SU-DHL-6 (cell line): ENCODE data around the gene ANKRD13B.

Experiments used
- H2AFZ ChIP-seq: fragments of 200-600 bp; sonication (generic); 2 replicates; pipeline ENCODE4 v1.6.1; 2014; ENCODE audit warnings: low read depth, mild to moderate bottlenecking, moderate library complexity, mixed read lengths, antibody characterized with exemption, low read length; ENCODE audit not compliant: severe bottlenecking
- H3F3A ChIP-seq: fragments of 200-600 bp; shearing (Covaris generic); 2 replicates; pipeline ENCODE4 v1.6.0; 2016; ENCODE audit warnings: antibody characterized with exemption, mild to moderate bottlenecking; ENCODE audit not compliant: insufficient read depth
- H3K27ac ChIP-seq: fragments of 200-600 bp; sonication (generic); 2 replicates; pipeline ENCODE4 v1.5.1; 2016; ENCODE audit warnings: low read depth, mild to moderate bottlenecking, low read length, moderate library complexity, mixed read lengths
- H3K27me3 ChIP-seq: fragments of 200-600 bp; sonication (generic), shearing (Covaris generic); 2 replicates; pipeline ENCODE4 v1.6.0; 2014; ENCODE audit warnings: mild to moderate bottlenecking, low read length
- H3K36me3 ChIP-seq: fragments of 200-600 bp; sonication (generic); 2 replicates; pipeline ENCODE4 v1.6.1; 2014; ENCODE audit warnings: mild to moderate bottlenecking, low read length, mixed read lengths
- H3K4me2 ChIP-seq: fragments of 300-600, 200-600 bp; shearing (Covaris generic), sonication (generic); 2 replicates; pipeline ENCODE4 v1.6.0; 2014; ENCODE audit warnings: low read length, low read depth, mild to moderate bottlenecking; ENCODE audit not compliant: poor library complexity, severe bottlenecking
- H3K4me3 ChIP-seq: fragments of 200-600 bp; sonication (generic); 2 replicates; pipeline ENCODE4 v1.5.1; 2014; ENCODE audit warnings: antibody characterized with exemption, low read length, mild to moderate bottlenecking, mixed read lengths; ENCODE audit not compliant: insufficient read depth, poor library complexity, severe bottlenecking
- H3K79me2 ChIP-seq: fragments of 200-600 bp; sonication (generic); 2 replicates; pipeline ENCODE4 v1.6.1; 2014; ENCODE audit warnings: mild to moderate bottlenecking, low read length, moderate library complexity; ENCODE audit not compliant: insufficient read depth
- H3K9ac ChIP-seq: fragments of 200-600 bp; sonication (generic); 2 replicates; pipeline ENCODE4 v1.7.0; 2014; ENCODE audit warnings: mild to moderate bottlenecking, low read length
- H3K9me2 ChIP-seq: fragments of 200-600 bp; sonication (generic); replicated peaks from 2 replicates; pipeline ENCODE4 v1.6.1; 2014; ENCODE audit warnings: low read length; ENCODE audit not compliant: insufficient read depth
- H3K9me3 ChIP-seq: fragments of 200-600 bp; sonication (generic); 2 replicates; pipeline ENCODE4 v1.6.1; 2014; ENCODE audit warnings: low read length, mixed read lengths; ENCODE audit not compliant: insufficient read depth
- H4K20me1 ChIP-seq: fragments of 200-600 bp; sonication (generic); 2 replicates; pipeline ENCODE4 v1.6.1; 2014; ENCODE audit warnings: low read depth, mild to moderate bottlenecking, antibody characterized with exemption, low read length, moderate library complexity, mixed read lengths
- CTCF ChIP-seq: fragments of 200-600 bp; sonication (generic); IDR thresholded peaks from one replicate; pipeline ENCODE4 v1.5.1; 2017; ENCODE audit warnings: antibody characterized with exemption, mild to moderate bottlenecking, low read length, moderate library complexity; ENCODE audit not compliant: insufficient read depth, poor library complexity, severe bottlenecking
- EZH2phosphoT487 ChIP-seq: fragments of 200-600 bp; sonication (generic), shearing (Covaris generic); conservative IDR thresholded peaks from 2 replicates; pipeline ENCODE4 v1.6.1; 2018; ENCODE audit warnings: mild to moderate bottlenecking, antibody characterized with exemption, low read length, moderate library complexity, mixed read lengths

The ANKRD13B gene

GRCh38 chr17:29629839-29630238 lies 36.9 kb downstream of the ANKRD13B start:
- Histone ChIP-seq H3K27me3 (no peaks in the 10 kb centered on the region), H3F3A (peaks cover 5% of the 10 kb centered on the region; the same call in 1 of the 2 replicates), H3K4me2 (no peak overlapping the region), H3K36me3 (0 out of 2 replicates have a peak, but pooled peaks cover 3% of the 10 kb centered on the region), H3K4me3 (no peak overlapping the region), H4K20me1 (no peaks in the 10 kb centered on the region), H3K9me2 (no peaks in the 10 kb centered on the region), H3K79me2 (no peaks in the 10 kb centered on the region), H3K9me3 (no peaks in the 10 kb centered on the region), H3K9ac (no peak overlapping the region), H2AFZ (no peak overlapping the region), H3K27ac (no peak overlapping the region)
- no peak for TF ChIP-seq EZH2phosphoT487
- no peak for TF ChIP-seq CTCF

- Histone ChIP-seq H3K4me3 (no peak overlapping the region), H3F3A (no peaks in the 10 kb centered on the region), H3K36me3 (0 out of 2 replicates have a peak, but pooled peaks cover 3% of the 10 kb centered on the region), H3K4me2 (no peak overlapping the region), H3K9me3 (no peaks in the 10 kb centered on the region), H3K9ac (no peak overlapping the region), H3K9me2 (no peaks in the 10 kb centered on the region), H4K20me1 (no peaks in the 10 kb centered on the region), H3K27me3 (no peaks in the 10 kb centered on the region), H3K79me2 (no peaks in the 10 kb centered on the region), H2AFZ (no peak overlapping the region), H3K27ac (no peak overlapping the region)
- no peak for TF ChIP-seq EZH2phosphoT487
- TF ChIP-seq CTCF: no peak
These were observed 37.8 kb downstream of the ANKRD13B start for GRCh38 chr17:29630630-29631193.

GRCh38 chr17:29633886-29634285 lies 41.0 kb downstream of the ANKRD13B start:
- Histone ChIP-seq H3K27ac (no peak overlapping the region), H3F3A (no peaks in the 10 kb centered on the region), H3K79me2 (no peaks in the 10 kb centered on the region), H3K4me3 (no peak overlapping the region), H3K4me2 (no peak overlapping the region), H3K27me3 (no peaks in the 10 kb centered on the region), H4K20me1 (no peaks in the 10 kb centered on the region), H2AFZ (no peak overlapping the region), H3K9me3 (no peaks in the 10 kb centered on the region), H3K9me2 (no peaks in the 10 kb centered on the region), H3K36me3 (peaks cover 11% of the 10 kb centered on the region; the same call in 1 of the 2 replicates), H3K9ac (no peak overlapping the region)
- no peak for TF ChIP-seq CTCF
- no peak for TF ChIP-seq EZH2phosphoT487
